BE2C (cell line): ENCODE measurements around the gene C1R.
A peak's percentile ranks its signal among the peaks of the same experiment; 100 is the strongest.

Experiments used
- DNase-seq: peaks from one replicate; pipeline ENCODE4 v3.0.0-alpha.2; 2020
- H3K27me3 ChIP-seq: fragments of 250-450 bp; sonication (Bioruptor Pico); 2 replicates; pipeline ENCODE4 v1.5.1; 2020; ENCODE audit warnings: mild to moderate bottlenecking
- H3K36me3 ChIP-seq: fragments of 250-450 bp; sonication (Bioruptor Pico); 2 replicates; pipeline ENCODE4 v1.5.1; 2020; ENCODE audit warnings: mild to moderate bottlenecking
- H3K4me1 ChIP-seq: fragments of 250-450 bp; sonication (Bioruptor Pico); 2 replicates; pipeline ENCODE4 v1.5.1; 2020
- H3K4me3 ChIP-seq: 2 replicates; pipeline ENCODE4 v1.5.1; 2011; ENCODE audit warnings: low read depth, low read length
- H3K9me3 ChIP-seq: fragments of 250-450 bp; sonication (Bioruptor Pico); 2 replicates; pipeline ENCODE4 v1.5.1; 2020
- TF ChIP-seq, protein P1 (sequence below): IDR thresholded peaks from 2 replicates; pipeline ENCODE4 v1.5.1; 2012; ENCODE audit warnings: mild to moderate bottlenecking, low read depth, low read length

C1R gene

DNA sequence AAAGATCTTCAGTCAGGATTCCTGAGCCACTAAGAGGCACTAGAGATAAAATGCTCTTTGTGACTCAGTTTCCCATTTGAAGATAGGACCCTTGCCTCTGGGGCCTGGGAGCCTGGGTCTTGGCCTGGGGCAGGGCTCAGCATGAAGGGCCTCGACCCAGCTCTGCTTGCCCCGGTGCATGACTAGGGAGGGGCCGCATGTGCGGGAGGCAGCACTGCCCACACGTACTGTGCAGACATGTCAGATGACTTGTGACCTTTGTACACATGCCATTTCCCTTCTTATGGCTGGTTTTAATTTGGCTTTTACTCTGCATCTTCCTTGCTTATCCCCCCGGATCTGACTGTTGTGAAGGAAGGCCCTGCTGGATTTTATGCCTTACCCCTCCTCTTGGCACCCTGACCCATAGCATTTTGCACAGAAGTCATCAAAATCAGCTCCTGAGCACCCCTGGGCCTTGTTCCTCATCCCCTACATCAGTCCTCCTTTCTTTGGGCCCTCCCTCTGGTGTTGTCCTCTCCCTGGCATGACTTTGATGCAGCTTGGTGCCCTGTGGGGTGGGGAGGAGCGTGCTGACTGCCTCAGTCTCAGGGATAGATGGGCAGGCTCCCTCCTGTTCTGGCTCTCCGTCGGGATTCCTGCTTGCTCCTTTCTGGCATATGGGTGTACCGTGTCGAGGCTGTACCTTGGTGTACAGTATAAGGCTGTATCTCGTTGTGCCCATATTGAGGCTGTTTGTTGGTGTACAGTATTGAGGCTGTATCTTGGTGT is 42.3 kb upstream of the C1R start:
- H3K36me3 ChIP-seq = no peaks in the 10 kb centered on the region
- no peak overlapping the region for H3K4me3 ChIP-seq
- no peak for DNase-seq
- no peaks in the 10 kb centered on the region for H3K9me3 ChIP-seq
- TF ChIP-seq, protein P1, sequence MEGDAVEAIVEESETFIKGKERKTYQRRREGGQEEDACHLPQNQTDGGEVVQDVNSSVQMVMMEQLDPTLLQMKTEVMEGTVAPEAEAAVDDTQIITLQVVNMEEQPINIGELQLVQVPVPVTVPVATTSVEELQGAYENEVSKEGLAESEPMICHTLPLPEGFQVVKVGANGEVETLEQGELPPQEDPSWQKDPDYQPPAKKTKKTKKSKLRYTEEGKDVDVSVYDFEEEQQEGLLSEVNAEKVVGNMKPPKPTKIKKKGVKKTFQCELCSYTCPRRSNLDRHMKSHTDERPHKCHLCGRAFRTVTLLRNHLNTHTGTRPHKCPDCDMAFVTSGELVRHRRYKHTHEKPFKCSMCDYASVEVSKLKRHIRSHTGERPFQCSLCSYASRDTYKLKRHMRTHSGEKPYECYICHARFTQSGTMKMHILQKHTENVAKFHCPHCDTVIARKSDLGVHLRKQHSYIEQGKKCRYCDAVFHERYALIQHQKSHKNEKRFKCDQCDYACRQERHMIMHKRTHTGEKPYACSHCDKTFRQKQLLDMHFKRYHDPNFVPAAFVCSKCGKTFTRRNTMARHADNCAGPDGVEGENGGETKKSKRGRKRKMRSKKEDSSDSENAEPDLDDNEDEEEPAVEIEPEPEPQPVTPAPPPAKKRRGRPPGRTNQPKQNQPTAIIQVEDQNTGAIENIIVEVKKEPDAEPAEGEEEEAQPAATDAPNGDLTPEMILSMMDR = no peak
- H3K27me3 ChIP-seq = no peaks in the 10 kb centered on the region
- H3K4me1 ChIP-seq = no peaks in the 10 kb centered on the region

DNA sequence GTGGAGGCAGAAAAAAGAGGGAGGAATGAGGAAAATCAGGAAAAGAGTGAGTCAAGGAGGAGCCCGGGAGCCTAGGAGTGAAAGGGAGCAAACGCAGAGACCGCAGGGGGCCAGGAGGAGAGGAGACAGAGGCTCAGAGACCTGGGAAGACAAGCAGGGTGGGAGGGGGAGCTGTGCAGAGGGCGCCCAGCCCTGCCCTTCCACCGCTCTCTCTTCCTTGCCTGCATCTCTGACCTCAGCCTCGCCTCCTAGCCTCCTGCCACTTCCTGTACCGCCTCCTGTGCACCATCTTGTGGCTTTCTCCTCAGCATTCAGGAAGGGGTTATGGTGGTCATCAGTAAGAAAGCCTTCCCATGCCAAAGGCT is 39.2 kb upstream of the C1R start:
- Histone ChIP-seq H3K4me1 (no peaks in the 10 kb centered on the region), H3K9me3 (no peaks in the 10 kb centered on the region), H3K36me3 (no peaks in the 10 kb centered on the region), H3K4me3 (peak overlapping the region; percentile 89), H3K27me3 (no peaks in the 10 kb centered on the region)
- TF ChIP-seq, protein P1 = no peak
- DNase-seq = no peak

DNA sequence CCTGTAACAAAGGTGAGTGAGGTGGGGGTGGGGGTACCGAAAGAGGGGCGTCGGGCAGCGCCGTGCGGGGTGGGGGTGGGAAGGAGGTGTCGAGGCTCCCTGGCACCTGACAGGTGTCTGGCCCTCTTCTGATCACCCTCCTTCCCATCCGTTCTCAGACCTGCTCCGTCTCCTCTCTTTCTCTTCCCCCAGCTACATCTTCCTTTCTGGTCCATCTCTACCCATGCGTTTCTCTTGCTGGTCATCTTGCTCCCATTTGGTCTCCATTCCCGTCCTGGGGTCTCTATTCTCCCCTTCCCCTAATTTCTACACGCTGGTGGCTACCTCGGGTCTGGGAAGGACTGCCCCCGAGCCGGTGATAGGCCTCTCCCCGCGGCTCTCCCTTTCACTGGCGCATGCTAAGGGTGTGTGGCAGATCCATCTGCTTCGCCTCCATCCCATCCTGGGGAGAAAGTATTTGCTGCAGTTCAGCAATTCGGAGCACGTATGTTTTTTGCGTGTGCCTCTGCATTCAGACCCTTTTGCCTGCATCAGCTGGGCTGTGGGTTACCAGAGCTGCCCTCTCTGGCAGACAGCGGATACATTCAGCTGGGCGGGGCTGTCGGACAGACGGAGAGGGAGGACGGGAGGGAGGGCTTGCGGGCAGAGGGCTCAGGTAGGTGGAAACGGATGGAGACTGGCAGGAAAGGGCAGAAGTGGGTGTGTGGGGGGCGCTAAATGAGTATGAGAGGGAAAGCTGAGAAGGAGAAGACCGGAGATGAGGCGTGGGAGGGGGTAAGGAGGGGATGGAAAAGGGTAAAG is 38.7 kb upstream of the C1R start:
- DNase-seq = peak; percentile 61
- Histone ChIP-seq H3K27me3 (no peaks in the 10 kb centered on the region), H3K9me3 (no peaks in the 10 kb centered on the region), H3K36me3 (no peaks in the 10 kb centered on the region), H3K4me1 (no peaks in the 10 kb centered on the region), H3K4me3 (peak overlapping the region; percentile 89)
- TF ChIP-seq, protein P1 = peak; percentile 6; the same call in 1 of the 2 replicates

DNA sequence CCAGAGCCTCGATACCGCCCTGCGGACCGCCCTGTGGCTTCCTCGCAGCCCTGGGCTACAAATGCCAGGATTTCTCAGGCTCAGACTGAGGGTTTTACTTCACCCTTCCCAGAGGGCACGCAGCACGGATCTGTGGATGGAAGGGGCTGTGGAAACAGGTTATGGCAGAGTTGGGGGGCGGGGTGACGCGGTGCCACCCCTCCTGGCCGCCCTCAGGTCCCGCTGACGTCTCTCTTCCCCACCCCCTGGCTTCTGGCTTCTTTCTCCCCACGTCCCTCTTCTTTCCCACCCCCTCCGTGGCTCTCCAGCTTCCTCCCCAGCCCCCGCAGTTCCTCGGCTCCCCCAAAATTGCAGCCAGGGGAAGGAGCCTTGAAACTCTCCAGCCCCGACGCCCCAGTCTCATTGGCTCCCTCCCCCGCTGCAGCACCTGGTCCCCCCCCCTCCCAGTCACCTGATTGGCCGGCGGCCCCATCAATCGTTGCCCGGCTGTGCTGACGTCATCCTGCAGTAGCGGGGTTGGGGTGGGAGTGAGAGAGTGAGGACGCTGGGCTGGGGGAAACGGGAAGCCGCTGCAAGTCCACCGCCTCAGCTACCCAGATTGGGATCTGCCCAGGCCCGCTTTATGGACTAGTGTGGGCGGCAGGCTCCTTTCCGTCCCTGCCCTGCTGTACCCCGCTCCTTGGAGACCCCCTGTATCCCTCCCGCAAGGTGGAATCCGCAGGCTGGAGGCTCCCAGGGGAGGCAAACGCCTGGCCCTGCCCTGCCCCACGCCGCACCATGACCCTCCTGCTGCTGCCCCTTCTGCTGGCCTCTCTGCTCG is 37.8 kb upstream of the C1R start, which contains the start of gene CLSTN3:
Gene CLSTN3 (plus strand): TSS at position 500 of the 820 bp plus-strand sequence. CDS start 278 bp downstream, at position 778.
- H3K4me1 ChIP-seq = no peaks in the 10 kb centered on the region
- DNase-seq = peak; percentile 87
- no peaks in the 10 kb centered on the region for H3K9me3 ChIP-seq
- no peaks in the 10 kb centered on the region for H3K27me3 ChIP-seq
- H3K4me3 ChIP-seq = peak within 1 kb of the TSS; percentile 89
- TF ChIP-seq, protein P1 = no peak
- no peaks in the 10 kb centered on the region for H3K36me3 ChIP-seq

DNA sequence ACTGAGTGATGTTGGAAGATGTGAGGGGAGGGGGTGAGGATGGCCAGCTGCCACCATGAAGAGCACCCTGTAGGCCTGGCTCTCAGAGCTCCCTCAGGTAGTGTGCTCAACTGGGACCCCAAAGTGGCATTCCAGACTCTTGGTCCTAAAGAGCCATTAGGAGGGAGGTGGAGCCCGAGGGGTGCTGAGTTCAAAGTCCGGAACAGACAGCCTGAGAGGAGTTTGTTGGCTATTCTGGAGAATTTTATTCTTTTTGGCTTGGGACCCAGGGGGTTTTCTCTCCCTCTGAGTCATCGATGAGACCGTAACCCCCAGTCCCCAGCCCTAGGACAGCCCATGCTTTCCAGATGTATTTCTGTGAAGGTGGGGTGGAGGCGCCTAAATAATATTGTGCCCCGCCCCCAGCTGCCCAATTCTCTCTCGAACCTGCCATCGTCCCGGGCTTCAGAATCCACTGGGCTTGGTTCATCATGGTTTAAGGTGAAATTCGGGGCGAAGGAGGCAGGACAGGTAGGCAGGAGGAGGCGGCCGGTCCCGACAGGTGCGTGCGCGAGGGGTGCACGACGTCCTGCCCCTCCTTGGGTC is 37.1 kb upstream of the C1R start:
- no peaks in the 10 kb centered on the region for H3K27me3 ChIP-seq
- H3K4me3 ChIP-seq = peak overlapping the region; percentile 89
- no peaks in the 10 kb centered on the region for H3K36me3 ChIP-seq
- no peaks in the 10 kb centered on the region for H3K9me3 ChIP-seq
- H3K4me1 ChIP-seq = no peaks in the 10 kb centered on the region
- no peak for DNase-seq
- TF ChIP-seq, protein P1 = no peak
